ENCODE data around the gene SLC3A2. TPM values are rescaled to one million over a fixed set of nuclear protein-coding genes. Genes with fewer than 3 reads are reported as not detected.
A peak's percentile ranks its signal among the peaks of the same experiment; 100 is the strongest.

Gene SLC3A2
- total and polyA plus RNA-seq, 2 of the 13 experiments (the other 11 are each of a cell fraction or from before 2014, with no cell fraction given): 213 to 226 TPM

- TF ChIP-seq PRPF4 (IDR thresholded peaks at IDR 0.05; ENCODE audit: low read depth, low read length, poor library complexity, severe bottlenecking): no peak
- TF ChIP-seq POLR2G (IDR thresholded peaks at IDR 0.05; ENCODE audit: low read depth, low read length): no peak; the same call in 1 of the 2 replicates
Observed at GRCh38 chr11:62885137-62885750, 4.5 kb downstream of the SLC3A2 start (continued).

DNA sequence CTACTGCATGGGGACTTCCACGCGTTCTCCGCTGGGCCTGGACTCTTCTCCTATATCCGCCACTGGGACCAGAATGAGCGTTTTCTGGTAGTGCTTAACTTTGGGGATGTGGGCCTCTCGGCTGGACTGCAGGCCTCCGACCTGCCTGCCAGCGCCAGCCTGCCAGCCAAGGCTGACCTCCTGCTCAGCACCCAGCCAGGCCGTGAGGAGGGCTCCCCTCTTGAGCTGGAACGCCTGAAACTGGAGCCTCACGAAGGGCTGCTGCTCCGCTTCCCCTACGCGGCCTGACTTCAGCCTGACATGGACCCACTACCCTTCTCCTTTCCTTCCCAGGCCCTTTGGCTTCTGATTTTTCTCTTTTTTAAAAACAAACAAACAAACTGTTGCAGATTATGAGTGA is 7.7 kb downstream of the SLC3A2 start:
- H3K36me3 ChIP-seq (replicated peaks in 1 of 2; ENCODE audit: control insufficient read depth in 1 of 2, insufficient read depth in 2 of 2, low read length in 2 of 2): peaks cover 24 to 57% of the 10 kb centered on the region in 2 experiments
- no peak for DNase-seq (ENCODE audit: low spot score)
- over 99% methylated on average over 9 of the region's 14 CpGs for WGBS (ENCODE audit: low lambda C conversion rate)
- no peak overlapping the region for H3K4me3 ChIP-seq (replicated peaks in 1 of 3; ENCODE audit: insufficient read depth in 1 of 3, low read depth in 2 of 3, low read length in 3 of 3)
- BruUV-seq (replicated peaks): no TSS peak
- no peaks in the 10 kb centered on the region for H3K27me3 ChIP-seq (ENCODE audit: control insufficient read depth in 1 of 2, insufficient read depth in 2 of 2, low read length in 2 of 2)
- ChIA-PET POLR2A (interaction anchor here (0.6 kb wide), 1 partner anchor 72 kb away, joined by 4 read pairs; no protein-coding TSS in a partner anchor), CTCF (ENCODE audit: low intra/inter-chr PET ratio, low total read pairs) (no interaction called here)
- no peak overlapping the region for H2AFZ ChIP-seq (ENCODE audit: low read length)
- no peaks in the 10 kb centered on the region for H3K9me3 ChIP-seq (ENCODE audit: low read length)
- H3K79me2 ChIP-seq (ENCODE audit: insufficient read depth, low read length): peaks cover 21% of the 10 kb centered on the region
- in situ Hi-C loops (cut with HindIII; ENCODE audit: extremely low pct_ligation_motif_present, low pct_unique_long_range_greater_than_20kb) (no loop called here), intact Hi-C loops (cut with micrococcal nuclease; ENCODE audit: unreplicated experiment) (no loop called here)
- H3K4me2 ChIP-seq (ENCODE audit: low read depth, low read length): no peak overlapping the region
- peaks cover 29% of the 10 kb centered on the region; the same call in 1 of the 2 replicates for H4K20me1 ChIP-seq (ENCODE audit: insufficient read depth, low read length)
- no peak overlapping the region for H3K9ac ChIP-seq (ENCODE audit: insufficient read depth, low read depth, low read length)
- FAIRE-seq: no peak
- peak overlapping the region; percentile 66 for H3K27ac ChIP-seq (ENCODE audit: extremely low read length, insufficient read depth, low read length)
- H3K4me1 ChIP-seq (ENCODE audit: insufficient read depth, low read length): peaks cover 95% of the 10 kb centered on the region
- ATAC-seq: no peak
- TF ChIP-seq, protein P1, sequence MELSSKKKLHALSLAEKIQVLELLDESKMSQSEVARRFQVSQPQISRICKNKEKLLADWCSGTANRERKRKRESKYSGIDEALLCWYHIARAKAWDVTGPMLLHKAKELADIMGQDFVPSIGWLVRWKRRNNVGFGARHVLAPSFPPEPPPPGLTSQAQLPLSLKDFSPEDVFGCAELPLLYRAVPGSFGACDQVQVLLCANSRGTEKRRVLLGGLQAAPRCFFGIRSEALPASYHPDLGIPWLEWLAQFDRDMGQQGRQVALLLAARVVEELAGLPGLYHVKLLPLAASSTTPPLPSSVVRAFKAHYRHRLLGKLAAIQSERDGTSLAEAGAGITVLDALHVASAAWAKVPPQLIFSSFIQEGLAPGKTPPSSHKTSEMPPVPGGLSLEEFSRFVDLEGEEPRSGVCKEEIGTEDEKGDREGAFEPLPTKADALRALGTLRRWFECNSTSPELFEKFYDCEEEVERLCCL (CRISPR knock-in tag; IDR thresholded peaks at IDR 0.05; ENCODE audit: borderline replicate concordance): no peak
- no peak for TF ChIP-seq DZIP1 (CRISPR knock-in tag; IDR thresholded peaks at IDR 0.05)
- peak; percentile 73 for TF ChIP-seq AGO2 (optimal IDR thresholded peaks at IDR 0.05; ENCODE audit: low read depth, low read length)
- no peak for TF ChIP-seq ZNF20 (CRISPR knock-in tag; IDR thresholded peaks at IDR 0.05)
- no peak for TF ChIP-seq SOX6 (IDR thresholded peaks at IDR 0.05)
- TF ChIP-seq SOX6 (CRISPR knock-in tag; IDR thresholded peaks at IDR 0.05): no peak
- peak; percentile 29; the same call in 1 of the 2 replicates for TF ChIP-seq ZNF687 (CRISPR knock-in tag; IDR thresholded peaks at IDR 0.05)
- no peak for TF ChIP-seq NR2C2 (CRISPR knock-in tag; IDR thresholded peaks at IDR 0.05; ENCODE audit: borderline replicate concordance)
- TF ChIP-seq THAP11 (CRISPR knock-in tag; IDR thresholded peaks at IDR 0.05): no peak
- TF ChIP-seq, protein P2, sequence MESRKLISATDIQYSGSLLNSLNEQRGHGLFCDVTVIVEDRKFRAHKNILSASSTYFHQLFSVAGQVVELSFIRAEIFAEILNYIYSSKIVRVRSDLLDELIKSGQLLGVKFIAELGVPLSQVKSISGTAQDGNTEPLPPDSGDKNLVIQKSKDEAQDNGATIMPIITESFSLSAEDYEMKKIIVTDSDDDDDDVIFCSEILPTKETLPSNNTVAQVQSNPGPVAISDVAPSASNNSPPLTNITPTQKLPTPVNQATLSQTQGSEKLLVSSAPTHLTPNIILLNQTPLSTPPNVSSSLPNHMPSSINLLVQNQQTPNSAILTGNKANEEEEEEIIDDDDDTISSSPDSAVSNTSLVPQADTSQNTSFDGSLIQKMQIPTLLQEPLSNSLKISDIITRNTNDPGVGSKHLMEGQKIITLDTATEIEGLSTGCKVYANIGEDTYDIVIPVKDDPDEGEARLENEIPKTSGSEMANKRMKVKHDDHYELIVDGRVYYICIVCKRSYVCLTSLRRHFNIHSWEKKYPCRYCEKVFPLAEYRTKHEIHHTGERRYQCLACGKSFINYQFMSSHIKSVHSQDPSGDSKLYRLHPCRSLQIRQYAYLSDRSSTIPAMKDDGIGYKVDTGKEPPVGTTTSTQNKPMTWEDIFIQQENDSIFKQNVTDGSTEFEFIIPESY (CRISPR knock-in tag; IDR thresholded peaks at IDR 0.05): peak; percentile 84
